H1 (cell line): ENCODE measurements around the gene DUXB. TPM values are rescaled to one million over a fixed set of nuclear protein-coding genes. Genes with fewer than 3 reads are reported as not detected.

Experiments
- CTCF ChIA-PET: fragments of 300-600 bp; sonication (Branson Sonifier 250); formaldehyde crosslinking; loops from one replicate; lab custom pipeline; 2021; ENCODE audit not compliant: partially characterized antibody; lab: Charles Lee
- POLR2A ChIA-PET: fragments of 300-600 bp; sonication (Branson Sonifier 250); formaldehyde crosslinking; loops from one replicate; lab custom pipeline; 2021; ENCODE audit warnings: inconsistent platforms; ENCODE audit not compliant: partially characterized antibody; lab: Charles Lee
- DNase-seq, 2 experiments: peaks; one replicate each; pipeline versions ENCODE4 v3.0.0 to v3.0.0-alpha.2; 2010 to 2022; ENCODE audit warnings: low spot score in 2 of 2, low read depth in 1 of 2, mixed read lengths in 1 of 2
- FAIRE-seq: peaks from 2 replicates; lab custom pipeline; 2011; peaks lifted over from hg19 to GRCh38; lab: Jason Lieb, UNC
- H2AFZ ChIP-seq: 2 replicates; pipeline ENCODE4 v1.8.1; 2012; ENCODE audit warnings: low read length, inconsistent platforms
- H2AK5ac ChIP-seq: 2 replicates; pipeline ENCODE4 v1.6.1; 2013; ENCODE audit warnings: low read depth, low read length
- H2BK120ac ChIP-seq: replicated peaks from 2 replicates; pipeline ENCODE3; 2013; ENCODE audit warnings: low read depth, low read length, inconsistent platforms
- H2BK12ac ChIP-seq: 2 replicates; pipeline ENCODE4 v1.6.1; 2013; ENCODE audit warnings: low read depth, low read length
- H2BK15ac ChIP-seq: 2 replicates; pipeline ENCODE4 v1.6.1; 2013; ENCODE audit warnings: low read length
- H2BK20ac ChIP-seq: 2 replicates; pipeline ENCODE4 v1.6.1; 2013; ENCODE audit warnings: low read length
- H2BK5ac ChIP-seq: 2 replicates; pipeline ENCODE4 v1.6.1; 2013; ENCODE audit warnings: low read depth, low read length
- H3K14ac ChIP-seq: 2 replicates; pipeline ENCODE4 v1.6.1; 2013; ENCODE audit warnings: inconsistent platforms; ENCODE audit not compliant: insufficient read length
- H3K18ac ChIP-seq: 2 replicates; pipeline ENCODE4 v1.6.1; 2013; ENCODE audit warnings: low read length; ENCODE audit errors: extremely low read depth
- H3K23ac ChIP-seq: 2 replicates; pipeline ENCODE4 v1.6.1; 2013; ENCODE audit warnings: inconsistent platforms; ENCODE audit not compliant: insufficient read length
- H3K23me2 ChIP-seq: 2 replicates; pipeline ENCODE4 v1.6.1; 2013; ENCODE audit warnings: low read depth, low read length
- H3K27ac ChIP-seq: 2 replicates; pipeline ENCODE4 v1.6.1; 2011; ENCODE audit warnings: low read depth, low read length, inconsistent platforms
- H3K27me3 ChIP-seq, 4 experiments: replicated peaks in 1 of 4; 1 replicate in 1 of 4; 2 replicates in 3 of 4; pipeline versions ENCODE4 v1.6.1 to v1.8.1; 2011 to 2013; ENCODE audit warnings: low read length in 3 of 4, mild to moderate bottlenecking in 3 of 4, inconsistent platforms in 2 of 4, mixed read lengths in 2 of 4, moderate library complexity in 1 of 4; ENCODE audit not compliant: control insufficient read depth in 3 of 4, insufficient read depth in 3 of 4; ENCODE audit errors: extremely low read depth in 1 of 4
- H3K36me3 ChIP-seq, 4 experiments: 2 replicates each; pipeline versions ENCODE4 v1.6.1 to v1.8.1; 2011 to 2013; ENCODE audit warnings: mild to moderate bottlenecking in 4 of 4, low read length in 3 of 4, moderate library complexity in 2 of 4, control low read depth in 1 of 4, inconsistent platforms in 1 of 4; ENCODE audit not compliant: insufficient read depth in 4 of 4, control insufficient read depth in 2 of 4
- H3K4ac ChIP-seq: replicated peaks from 2 replicates; pipeline ENCODE3; 2013; ENCODE audit warnings: low read length, low read depth, mixed read lengths, inconsistent platforms; ENCODE audit not compliant: insufficient read length
- H3K4me1 ChIP-seq, 4 experiments: replicated peaks in 1 of 4; 1 replicate in 1 of 4; 2 replicates in 3 of 4; pipeline versions ENCODE4 v1.6.1 to v1.8.1; 2011 to 2013; ENCODE audit warnings: low read length in 3 of 4, inconsistent platforms in 2 of 4, mixed read lengths in 1 of 4; ENCODE audit not compliant: insufficient read depth in 4 of 4, control insufficient read depth in 3 of 4
- H3K4me2 ChIP-seq, 2 experiments: 2 replicates each; pipeline versions ENCODE4 v1.6.1 to v1.8.1; 2011 to 2013; ENCODE audit warnings: low read depth in 2 of 2, low read length in 2 of 2, control low read depth in 1 of 2, inconsistent platforms in 1 of 2, mild to moderate bottlenecking in 1 of 2; ENCODE audit not compliant: insufficient read depth in 1 of 2
- H3K4me3 ChIP-seq, 4 experiments: fragments of 200-600, 300-600 bp in 1 of 4; sonication (generic), shearing (Covaris generic), sonication (Bioruptor Twin) in 1 of 4; 2 replicates each; pipeline versions ENCODE4 v1.5.1 to v1.8.1; 2011 to 2016; ENCODE audit warnings: low read length in 4 of 4, low read depth in 3 of 4, control low read depth in 2 of 4, inconsistent platforms in 2 of 4, mild to moderate bottlenecking in 2 of 4, mixed read lengths in 1 of 4, moderate library complexity in 1 of 4; ENCODE audit not compliant: insufficient read depth in 2 of 4; ENCODE audit errors: extremely low read depth in 1 of 4
- H3K56ac ChIP-seq: replicated peaks from 2 replicates; pipeline ENCODE3; 2013; ENCODE audit warnings: low read depth, mild to moderate bottlenecking, mixed read lengths, low read length, inconsistent platforms; ENCODE audit not compliant: insufficient read length
- H3K79me1 ChIP-seq: 2 replicates; pipeline ENCODE4 v1.6.1; 2013; ENCODE audit warnings: low read depth, low read length, control low read depth
- H3K79me2 ChIP-seq, 2 experiments: 2 replicates each; pipeline versions ENCODE4 v1.6.1 to v1.8.1; 2012 to 2013; ENCODE audit warnings: low read length in 2 of 2, mild to moderate bottlenecking in 2 of 2, inconsistent platforms in 1 of 2; ENCODE audit not compliant: insufficient read depth in 2 of 2, control insufficient read depth in 1 of 2
- H3K9ac ChIP-seq, 4 experiments: replicated peaks in 1 of 4; 1 replicate in 1 of 4; 2 replicates in 3 of 4; pipeline versions ENCODE4 v1.6.1 to v1.8.1; 2011 to 2013; ENCODE audit warnings: low read depth in 3 of 4, low read length in 3 of 4, control low read depth in 2 of 4, mild to moderate bottlenecking in 2 of 4, moderate library complexity in 2 of 4, inconsistent platforms in 1 of 4; ENCODE audit errors: extremely low read depth in 1 of 4
- H3K9me3 ChIP-seq, 2 experiments: 2 replicates each; pipeline versions ENCODE4 v1.6.1 to v1.8.1; 2012 to 2013; ENCODE audit warnings: mild to moderate bottlenecking in 2 of 2, moderate library complexity in 2 of 2, control low read depth in 1 of 2, inconsistent platforms in 1 of 2, low read depth in 1 of 2, low read length in 1 of 2, mixed read lengths in 1 of 2; ENCODE audit not compliant: insufficient read depth in 2 of 2
- H4K20me1 ChIP-seq, 2 experiments: replicated peaks in 1 of 2; 2 replicates each; pipeline versions ENCODE3 to v1.8.1; 2011 to 2013; ENCODE audit warnings: inconsistent platforms in 2 of 2, low read length in 2 of 2, mild to moderate bottlenecking in 1 of 2; ENCODE audit not compliant: insufficient read depth in 2 of 2, control insufficient read depth in 1 of 2
- H4K5ac ChIP-seq: 2 replicates; pipeline ENCODE4 v1.6.1; 2013; ENCODE audit warnings: low read length, low read depth, mixed read lengths, inconsistent platforms; ENCODE audit not compliant: insufficient read length
- H4K8ac ChIP-seq: 2 replicates; pipeline ENCODE4 v1.8.0; 2013; ENCODE audit warnings: mild to moderate bottlenecking, moderate library complexity, low read length, inconsistent platforms; ENCODE audit not compliant: insufficient read depth; ENCODE audit errors: extremely low read depth
- H4K91ac ChIP-seq: replicated peaks from 2 replicates; pipeline ENCODE3; 2013; ENCODE audit warnings: low read length, mixed read lengths, inconsistent platforms; ENCODE audit not compliant: insufficient read length
- ATF3 ChIP-seq: IDR thresholded peaks from 2 replicates; pipeline ENCODE4 v1.6.1; 2011; ENCODE audit warnings: low read depth, mild to moderate bottlenecking, low read length; ENCODE audit not compliant: insufficient read depth
- BACH1 ChIP-seq: IDR thresholded peaks from 2 replicates; pipeline ENCODE4 v1.6.1; 2012; ENCODE audit warnings: low read length, improper control_type of control experiment
- BRCA1 ChIP-seq: IDR thresholded peaks from 2 replicates; pipeline ENCODE4 v1.6.1; 2012; ENCODE audit warnings: low read depth, low read length, improper control_type of control experiment
- CBX8 ChIP-seq: fragments of 300-800, 300-1000 bp; sonication (generic); IDR thresholded peaks from 2 replicates; pipeline ENCODE4 v1.7.1; 2016; ENCODE audit warnings: low read depth, low read length, borderline replicate concordance
- E2F6 ChIP-seq: IDR thresholded peaks from 2 replicates; pipeline ENCODE4 v1.6.1; 2012; ENCODE audit warnings: inconsistent platforms
- JUN ChIP-seq: IDR thresholded peaks from 2 replicates; pipeline ENCODE4 v1.6.1; 2011; ENCODE audit warnings: low read depth, mild to moderate bottlenecking, improper control_type of control experiment, low read length
- KDM1A ChIP-seq: fragments of 200-600, 300-600 bp; sonication (generic); IDR thresholded peaks from 2 replicates; pipeline ENCODE4 v1.7.1; 2016; ENCODE audit warnings: mild to moderate bottlenecking, low read length, borderline replicate concordance
- TAF7 ChIP-seq: optimal IDR thresholded peaks from 2 replicates; pipeline ENCODE3; 2011; ENCODE audit warnings: low read depth, mild to moderate bottlenecking, inconsistent platforms, low read length, moderate library complexity, borderline replicate concordance
- TBP ChIP-seq: IDR thresholded peaks from 2 replicates; pipeline ENCODE4 v1.6.1; 2011; ENCODE audit warnings: low read depth, low read length, improper control_type of control experiment
- WGBS, 2 experiments: shearing (Covaris generic) in 1 of 2; methylation state at CpG; one replicate each; pipeline versions ENCODE4 v1.1.6 to v1.1.7; 2013 to 2015; ENCODE audit warnings: low lambda C conversion rate in 2 of 2, mixed read lengths in 2 of 2, inconsistent platforms in 1 of 2, low coverage in 1 of 2, missing lambda C conversion rate in 1 of 2; ENCODE audit not compliant: insufficient replicate concordance in 2 of 2, insufficient coverage in 1 of 2, insufficient read length in 1 of 2; ENCODE audit errors: extremely low coverage in 1 of 2, missing lambda C conversion rate in 1 of 2; 5-methylcytosine and 5-hydroxymethylcytosine counted together
- polyA plus RNA-seq, 7 experiments: library from polyadenylated mRNA; depleted of rRNA in 3 of 7; stranded (reverse) in 5 of 7; unstranded in 2 of 7; fragments of >200 nt in 5 of 7; fragments of 200-250 nt in 2 of 7; gene quantifications; 1 replicate in 5 of 7; 2 replicates in 1 of 7; 4 replicates in 1 of 7; pipeline versions ENCODE4 v1.2.1 to v1.2.3, GENCODE V29; 2011 to 2013; ENCODE audit warnings: missing spikeins in 2 of 7, mixed read lengths in 2 of 7
- total RNA-seq: library from RNA; stranded (reverse); fragmentation: NEBNext Ultra II Directional; extraction: Animal tissue kit (Norgen Biotek cat#: 25700); gene quantifications from 2 replicates; pipeline ENCODE4 v1.2.1, GENCODE V29; 2021

DUXB gene
- total and polyA plus RNA-seq, 2 of the 8 experiments (the other 6 are each of a cell fraction or from before 2014, with no cell fraction given) = not detected

DNA sequence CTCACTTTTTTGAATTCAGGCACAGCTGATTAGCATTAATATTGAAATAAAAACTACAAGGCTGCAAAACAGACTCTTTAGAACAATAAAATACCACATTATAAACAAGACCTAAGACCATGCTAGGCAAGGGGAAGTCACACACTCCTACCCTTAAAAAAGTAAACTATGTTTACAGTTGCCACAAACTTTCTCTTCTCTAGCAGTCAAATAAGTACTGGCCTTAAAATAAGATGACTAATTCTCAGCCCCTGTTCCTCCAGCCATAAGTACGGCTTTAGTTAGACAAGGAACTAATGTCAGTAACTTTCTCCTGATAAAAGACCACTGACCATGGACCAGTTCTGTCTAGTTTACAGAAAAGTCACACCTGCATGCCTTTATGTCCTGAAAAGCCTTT lies 44.6 kb upstream of the DUXB start:
- no peaks in the 10 kb centered on the region for H3K27me3 ChIP-seq
- CTCF ChIA-PET = interaction anchor here (1.2 kb wide), 1 partner anchor 13 kb away, joined by 4 read pairs; no protein-coding TSS in a partner anchor

More for the DNA sequence above, 44.6 kb upstream of the DUXB start:
- Histone ChIP-seq H3K36me3 (no peaks in the 10 kb centered on the region), H3K79me2 (no peaks in the 10 kb centered on the region), H2BK120ac (no peak overlapping the region), H4K5ac (no peak overlapping the region), H3K9me3 (peaks cover 34 to 36% of the 10 kb centered on the region in 2 experiments), H2AK5ac (no peak overlapping the region), H3K23me2 (no peaks in the 10 kb centered on the region), H3K4me1 (no peaks in the 10 kb centered on the region), H4K8ac (no peak overlapping the region), H3K4me3 (no peak overlapping the region), H2AFZ (no peak overlapping the region), H2BK20ac (no peak overlapping the region), H2BK15ac (no peak overlapping the region), H3K23ac (no peak overlapping the region), H3K56ac (no peak overlapping the region), H3K27ac (no peak overlapping the region), H3K79me1 (no peaks in the 10 kb centered on the region), H3K4me2 (no peak overlapping the region), H2BK12ac (no peak overlapping the region), H4K20me1 (no peaks in the 10 kb centered on the region), H4K91ac (no peak overlapping the region), H3K4ac (no peak overlapping the region), H3K18ac (no peak overlapping the region), H2BK5ac (no peak overlapping the region), H3K14ac (no peak overlapping the region), H3K9ac (no peak overlapping the region)
- 90% methylated on average over 1 of the region's 1 CpG; no CpG with 5 or more reads in 1 of the 2 experiments for whole genome bisulfite sequencing, 2 experiments
- POLR2A ChIA-PET = no interaction called here
- TF ChIP-seq TAF7 (no peak), E2F6 (no peak), CBX8 (no peak), KDM1A (no peak), BACH1 (no peak), TBP (no peak), BRCA1 (no peak), JUN (no peak), ATF3 (no peak)
- FAIRE-seq = no peak
- DNase-seq = no peak
